Activated CD8-positive, alpha-beta memory T cell treated with anti-CD3 and anti-CD28 coated beads for 4 hours (primary cell): ENCODE data around the gene FERMT3.
A peak's percentile ranks its signal among the peaks of the same experiment; 100 is the strongest.

Experiments
- DNase-seq, 2 donors: peaks; one replicate each; pipeline ENCODE4 v3.0.0-alpha.2; 2020; ENCODE audit warnings: low read depth in 2 of 2

FERMT3 gene

GRCh38 chr11:64220798-64221197 is 14.3 kb downstream of the FERMT3 start:
- DNase-seq = no peak

DNA sequence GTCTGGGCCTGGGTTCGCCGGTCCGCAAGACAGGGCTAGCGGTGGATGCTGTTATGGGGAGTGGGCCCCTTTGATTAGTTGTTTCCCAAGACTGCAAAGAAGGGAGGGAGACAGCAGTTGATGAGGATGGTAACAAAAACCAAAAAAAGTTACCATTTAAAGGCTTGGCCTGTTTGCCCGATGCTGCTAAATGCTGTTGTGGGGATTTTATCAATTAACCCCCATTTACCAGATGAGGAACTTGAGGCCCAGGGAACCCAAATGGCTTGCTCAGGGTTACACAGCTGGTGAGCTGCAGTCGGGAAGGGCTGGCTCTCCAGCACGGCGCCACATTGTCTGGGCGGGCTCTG is 16.1 kb downstream of the FERMT3 start:
- no peak for DNase-seq

DNA sequence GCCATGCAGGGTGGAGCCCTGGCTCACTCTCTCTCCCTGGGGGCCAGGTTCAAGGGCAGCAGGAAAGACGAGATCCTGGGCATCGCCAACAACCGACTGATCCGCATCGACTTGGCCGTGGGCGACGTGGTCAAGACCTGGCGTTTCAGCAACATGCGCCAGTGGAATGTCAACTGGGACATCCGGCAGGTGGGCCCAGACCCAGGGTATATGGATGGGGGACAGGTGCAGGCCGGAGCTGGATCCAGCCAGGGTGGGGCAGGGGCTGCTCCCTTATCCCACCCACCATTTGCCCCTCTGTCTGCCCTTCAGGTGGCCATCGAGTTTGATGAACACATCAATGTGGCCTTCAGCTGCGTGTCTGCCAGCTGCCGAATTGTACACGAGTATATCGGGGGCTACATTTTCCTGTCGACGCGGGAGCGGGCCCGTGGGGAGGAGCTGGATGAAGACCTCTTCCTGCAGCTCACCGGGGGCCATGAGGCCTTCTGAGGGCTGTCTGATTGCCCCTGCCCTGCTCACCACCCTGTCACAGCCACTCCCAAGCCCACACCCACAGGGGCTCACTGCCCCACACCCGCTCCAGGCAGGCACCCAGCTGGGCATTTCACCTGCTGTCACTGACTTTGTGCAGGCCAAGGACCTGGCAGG is 16.6 kb downstream of the FERMT3 start:
- no peak for DNase-seq

DNA sequence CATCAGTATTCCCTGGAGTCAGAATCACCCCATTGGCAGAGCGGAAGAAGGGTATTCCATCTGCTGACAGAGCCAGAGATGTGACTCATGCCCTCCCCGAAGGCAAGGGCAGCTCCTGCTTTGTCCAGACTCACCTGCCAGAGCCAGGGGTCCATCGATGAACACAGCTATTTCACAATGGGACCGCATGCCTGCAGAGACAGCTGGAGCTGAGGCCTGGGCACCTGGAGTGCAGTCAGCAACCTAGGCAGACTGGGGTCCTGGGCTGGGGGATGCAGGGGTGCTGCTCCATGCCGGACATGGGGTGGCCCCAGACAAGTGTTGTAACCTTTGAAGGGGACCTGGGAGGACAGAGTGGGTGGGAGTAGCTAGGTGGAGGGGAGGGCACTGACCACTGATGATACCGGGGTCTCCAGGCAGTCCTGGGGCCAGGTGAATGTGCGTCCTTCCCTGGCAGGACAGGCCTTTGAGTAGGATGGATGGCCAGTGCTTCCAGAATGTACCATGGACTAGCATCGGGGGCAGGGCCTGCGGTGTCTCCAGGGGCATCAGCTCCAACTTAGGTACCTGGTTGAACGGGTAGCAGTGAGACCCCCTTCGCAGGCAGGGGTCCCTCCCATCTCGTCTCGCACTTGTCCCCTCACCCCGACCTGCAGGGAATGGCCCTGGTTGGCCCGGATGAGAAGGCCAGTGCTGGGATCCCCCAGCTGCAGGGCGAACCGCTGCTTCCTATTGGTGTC is 17.8 kb downstream of the FERMT3 start:
- no peak for DNase-seq

DNA sequence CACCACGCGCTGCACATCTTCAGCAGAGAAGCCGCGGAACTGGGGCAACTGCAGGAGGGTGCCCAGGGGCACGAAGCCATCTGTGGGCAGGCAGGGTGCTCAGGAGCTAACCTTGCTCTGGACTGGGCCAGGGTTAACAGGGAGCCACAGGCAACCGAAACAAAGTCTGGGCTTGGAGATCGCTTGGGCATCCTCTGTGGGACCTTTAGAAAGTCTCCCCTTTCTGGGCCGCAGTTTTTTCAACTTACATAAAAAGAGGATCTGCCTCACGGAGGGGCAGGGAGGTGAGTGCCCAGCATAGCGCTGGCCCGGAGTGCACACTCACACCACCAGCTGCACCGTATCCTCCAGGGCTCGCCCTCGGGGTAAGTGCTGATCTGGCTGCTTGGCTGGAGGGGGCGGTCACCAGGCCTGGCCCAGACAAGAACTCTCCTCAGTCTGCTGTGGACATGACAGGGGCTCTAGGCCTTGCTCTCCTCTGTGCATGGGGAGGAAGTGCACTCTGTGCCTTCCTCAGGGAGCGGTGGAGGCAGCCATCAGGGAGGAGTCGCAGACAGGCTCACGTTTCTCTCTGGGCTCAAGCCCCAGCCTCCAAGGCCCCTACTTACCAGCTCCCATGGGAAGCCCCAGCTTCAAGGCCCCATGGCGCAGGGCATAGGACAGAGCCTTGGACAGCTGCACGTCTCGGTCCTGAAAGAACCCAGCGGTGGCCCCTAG is 18.5 kb downstream of the FERMT3 start:
- DNase-seq = no peak

GRCh38 chr11:64225608-64226506 is 19.3 kb downstream of the FERMT3 start, which contains the start of the genes NUDT22 and TRPT1:
Gene NUDT22, plus strand, starts transcription at chr11:64226274. Its CDS starts 379 bp downstream, at chr11:64226653.
Gene TRPT1, minus strand, starts transcription at chr11:64226186. Its CDS starts 326 bp downstream, at chr11:64225860.
- peak; percentile 82 to 84 for DNase-seq

DNA sequence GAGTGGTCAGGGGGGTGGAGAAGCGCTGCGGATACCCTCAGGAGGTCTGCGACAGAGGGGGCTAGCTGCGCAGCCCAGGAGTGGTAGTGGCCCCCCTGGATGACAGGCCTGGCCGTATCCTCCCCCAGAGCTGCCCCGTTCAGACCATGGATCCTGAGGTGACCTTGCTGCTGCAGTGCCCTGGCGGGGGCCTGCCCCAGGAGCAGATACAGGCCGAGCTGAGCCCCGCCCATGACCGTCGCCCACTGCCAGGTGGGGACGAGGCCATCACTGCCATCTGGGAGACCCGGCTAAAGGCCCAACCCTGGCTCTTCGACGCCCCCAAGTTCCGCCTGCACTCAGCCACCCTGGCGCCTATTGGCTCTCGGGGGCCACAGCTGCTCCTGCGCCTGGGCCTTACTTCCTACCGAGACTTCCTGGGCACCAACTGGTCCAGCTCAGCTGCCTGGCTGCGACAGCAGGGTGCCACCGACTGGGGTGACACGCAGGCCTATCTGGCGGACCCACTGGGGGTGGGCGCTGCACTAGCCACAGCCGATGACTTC is 20.1 kb downstream of the FERMT3 start:
- DNase-seq = no peak

- DNase-seq = no peak
Observed at GRCh38 chr11:64227405-64227956, 21.0 kb downstream of the FERMT3 start.

DNA sequence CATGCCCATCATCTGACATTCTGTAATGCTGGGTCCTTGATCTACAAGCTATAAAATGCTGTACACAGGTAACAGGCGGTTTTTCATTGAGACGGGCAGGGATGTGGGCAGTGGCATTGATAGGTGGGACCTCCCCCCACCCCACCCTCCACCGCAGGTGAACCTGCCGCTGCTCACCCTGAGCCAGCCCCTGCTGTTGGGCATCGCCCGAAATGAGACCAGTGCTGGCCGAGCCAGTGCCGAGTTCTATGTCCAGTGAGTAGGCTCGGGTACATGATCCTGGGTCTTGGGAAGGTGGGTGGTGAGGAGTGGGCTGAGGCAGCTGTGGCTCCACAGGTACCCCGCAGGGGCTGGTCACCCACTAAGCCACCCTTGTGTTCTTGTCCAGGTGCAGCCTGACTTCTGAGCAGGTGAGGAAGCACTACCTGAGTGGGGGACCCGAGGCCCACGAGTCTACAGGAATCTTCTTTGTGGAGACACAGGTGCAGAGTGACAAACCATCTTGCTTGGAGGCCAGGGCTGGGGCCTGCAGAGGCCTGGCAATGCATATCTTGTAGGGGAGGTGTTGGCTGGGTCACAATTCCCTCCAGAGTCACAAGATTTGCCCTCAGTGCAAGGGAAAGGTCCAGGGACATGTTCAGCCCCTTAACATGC is 22.7 kb downstream of the FERMT3 start:
- DNase-seq = no peak

- no peak for DNase-seq
Observed at GRCh38 chr11:64229744-64230170, 23.2 kb downstream of the FERMT3 start.

GRCh38 chr11:64230171-64230984 is 23.9 kb downstream of the FERMT3 start, which contains the start of gene DNAJC4:
Gene DNAJC4, plus strand, starts transcription at chr11:64230548. Its CDS starts 307 bp downstream, at chr11:64230855.
- peak; percentile 66 to 77 for DNase-seq

- no peak for DNase-seq
Observed at GRCh38 chr11:64230985-64231365, 24.5 kb downstream of the FERMT3 start.

DNA sequence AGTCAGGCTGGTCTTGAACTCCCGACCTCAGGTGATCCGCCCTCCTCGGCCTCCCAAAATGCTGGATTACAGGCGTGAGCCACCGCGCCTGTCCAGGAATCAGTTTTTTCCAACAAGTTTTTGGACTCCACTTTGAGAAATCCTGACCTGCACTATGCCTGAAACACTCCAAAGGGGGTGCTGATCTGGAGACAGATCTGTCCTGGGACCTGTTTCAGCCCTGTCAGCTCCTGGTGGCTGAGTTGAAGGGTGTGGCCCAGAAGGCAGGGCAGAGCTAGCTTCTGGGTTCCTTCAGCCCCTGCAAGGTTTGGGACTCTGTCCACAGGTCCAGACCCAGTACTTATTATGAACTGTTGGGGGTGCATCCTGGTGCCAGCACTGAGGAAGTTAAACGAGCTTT is 25.0 kb downstream of the FERMT3 start:
- no peak for DNase-seq

GRCh38 chr11:64232182-64232966 is 25.9 kb downstream of the FERMT3 start:
- no peak for DNase-seq

DNA sequence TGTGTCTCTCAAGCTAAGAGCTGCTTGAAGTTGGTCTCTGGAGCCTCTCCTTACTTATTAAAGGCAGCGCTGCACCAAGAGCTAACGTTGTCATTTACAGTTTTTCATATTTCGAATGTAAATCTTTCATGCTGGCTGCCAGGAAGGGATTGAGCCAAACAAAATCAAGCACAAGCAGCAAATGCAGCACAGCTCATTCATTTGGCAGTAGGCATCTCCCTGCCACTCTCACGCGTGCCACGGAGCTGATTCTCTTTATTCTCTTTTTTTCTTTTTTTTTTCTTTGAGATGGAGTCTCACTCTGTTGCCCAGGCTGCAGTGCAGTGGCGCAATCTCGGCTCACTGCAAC is 26.4 kb downstream of the FERMT3 start:
- no peak for DNase-seq

GRCh38 chr11:64233913-64234586 is 27.5 kb downstream of the FERMT3 start, which contains the start of gene VEGFB:
Gene VEGFB, plus strand, starts transcription at chr11:64234584. Its CDS starts 250 bp downstream, at chr11:64234834.
- no peak for DNase-seq

- DNase-seq = no peak
Observed at GRCh38 chr11:64234647-64235379, 28.3 kb downstream of the FERMT3 start.
